Adrenal gland (tissue), 5 donors: Measurements from ENCODE around the gene TLE5.

Experiments used
- CTCF ChIP-seq, 6 experiments: fragments of 450-650 bp in 4 of 6; fragments of 200-600 bp in 2 of 6; sonication (generic) in 1 of 6; IDR thresholded peaks; 1 replicate in 5 of 6; 2 replicates in 1 of 6; pipeline versions ENCODE4 v1.5.1 to v1.8.0; 2016 to 2021; ENCODE audit warnings: antibody characterized with exemption in 6 of 6, mild to moderate bottlenecking in 2 of 6, moderate library complexity in 1 of 6
- POLR2A ChIP-seq, 2 donors: fragments of 450-650 bp; IDR thresholded peaks; one replicate each; pipeline ENCODE4 v1.6.1; 2017; ENCODE audit warnings: antibody characterized with exemption in 2 of 2, mild to moderate bottlenecking in 2 of 2, moderate library complexity in 1 of 2
- donor health status: DM: no; HTN: no; CAD: no.

DNA sequence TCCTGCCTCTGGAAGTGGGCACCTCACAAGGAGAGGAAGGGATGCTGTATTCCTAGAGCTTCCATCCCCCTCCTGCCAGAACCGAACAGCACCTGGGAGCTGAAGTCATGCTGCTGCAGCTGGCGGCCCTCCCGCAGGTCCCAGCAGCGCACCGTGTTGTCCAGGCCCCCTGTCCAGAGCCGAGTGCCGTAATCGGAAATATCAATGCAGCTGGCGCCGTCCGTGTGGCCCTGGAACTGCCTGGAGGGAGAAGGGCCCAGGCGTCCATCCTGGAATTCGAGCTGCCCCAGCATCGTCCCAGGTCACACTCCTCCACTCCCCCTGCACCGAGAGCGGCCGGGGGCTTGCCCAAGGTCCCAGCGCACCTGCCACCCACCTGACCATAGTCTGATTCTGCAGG, 57.0 kb downstream of the TLE5 start:
- no peak for TF ChIP-seq CTCF (IDR thresholded peaks at IDR 0.05)
- TF ChIP-seq POLR2A (IDR thresholded peaks at IDR 0.05), result no peak
